Panc1 (cell line): ENCODE data around the gene ALK. TPM values are rescaled to one million over a fixed set of nuclear protein-coding genes. Genes with fewer than 3 reads are reported as not detected.

Source experiments
- ATAC-seq: fragments of 200-7000 bp; cut with Tn5 transposase; 2 replicates; pipeline ENCODE4 v1.9.1; 2020; ENCODE audit warnings: mild to moderate bottlenecking, moderate library complexity
- BruUV-seq: library from RNA; stranded (reverse); fragments of 400-500 nt; replicated peaks from 2 replicates; lab custom pipeline; 2021; lab: Mats Ljungman, UMichigan
- CTCF ChIA-PET: fragments of 300-600 bp; sonication (Branson Sonifier 250); formaldehyde crosslinking; loops from one replicate; lab custom pipeline; 2022; ENCODE audit warnings: antibody characterized with exemption; lab: Charles Lee
- POLR2A ChIA-PET: fragments of 300-600 bp; sonication (Branson Sonifier 250); formaldehyde crosslinking; loops from one replicate; lab custom pipeline; 2022; ENCODE audit warnings: antibody characterized with exemption; lab: Charles Lee
- DNase-seq: peaks from one replicate; pipeline ENCODE4 v3.0.0-alpha.2; 2010; ENCODE audit warnings: low read depth, low spot score
- H3K27ac ChIP-seq: 2 replicates; pipeline ENCODE4 v1.5.1; 2011; ENCODE audit warnings: mild to moderate bottlenecking, low read length, inconsistent platforms
- H3K27me3 ChIP-seq: fragments of 200-500 bp; sonication (Bioruptor generic); 2 replicates; pipeline ENCODE4 v1.6.0; 2014; ENCODE audit warnings: low read length, inconsistent platforms; ENCODE audit not compliant: control insufficient read depth, insufficient read depth
- H3K36me3 ChIP-seq: fragments of 200-500 bp; sonication (Bioruptor generic); 2 replicates; pipeline ENCODE4 v1.5.1; 2014; ENCODE audit warnings: inconsistent platforms, mild to moderate bottlenecking, low read length, moderate library complexity; ENCODE audit not compliant: control insufficient read depth, insufficient read depth
- H3K4me1 ChIP-seq: 2 replicates; pipeline ENCODE4 v1.5.1; 2011; ENCODE audit warnings: inconsistent platforms, mild to moderate bottlenecking, low read length, moderate library complexity; ENCODE audit not compliant: control insufficient read depth, insufficient read depth
- H3K4me3 ChIP-seq, 2 experiments: 2 replicates each; pipeline ENCODE4 v1.5.1; 2011 to 2012; ENCODE audit warnings: low read depth in 2 of 2, low read length in 2 of 2, mild to moderate bottlenecking in 2 of 2, inconsistent platforms in 1 of 2, moderate library complexity in 1 of 2
- H3K9me3 ChIP-seq: fragments of 200-500 bp; sonication (Bioruptor generic); 2 replicates; pipeline ENCODE4 v1.5.1; 2014; ENCODE audit warnings: low read depth, mild to moderate bottlenecking, inconsistent platforms, low read length, moderate library complexity; ENCODE audit not compliant: control insufficient read depth, insufficient read depth
- POLR2AphosphoS5 ChIP-seq: IDR thresholded peaks from 2 replicates; pipeline ENCODE4 v1.6.1; 2012; ENCODE audit warnings: mild to moderate bottlenecking, low read depth, low read length, moderate library complexity
- SIN3A ChIP-seq: IDR thresholded peaks from 2 replicates; pipeline ENCODE4 v1.6.1; 2012; ENCODE audit warnings: low read depth, mild to moderate bottlenecking, low read length, moderate library complexity, borderline replicate concordance; ENCODE audit not compliant: insufficient read depth
- TCF7L2 ChIP-seq: IDR thresholded peaks from 2 replicates; pipeline ENCODE4 v1.6.1; 2011; ENCODE audit warnings: mild to moderate bottlenecking, low read depth, low read length, inconsistent platforms
- in situ Hi-C: cut with HindIII; loops from 2 replicates; pipeline ENCODE4 v1.10.0; 2016; ENCODE audit warnings: low sequenced_read_pairs, low pct_unique_long_range_greater_than_20kb
- intact Hi-C: fragments of 100-400 bp; cut with micrococcal nuclease; formaldehyde crosslinking; loops from one replicate; pipeline ENCODE4 v1.10.0; 2022; ENCODE audit not compliant: unreplicated experiment
- total RNA-seq: library from RNA; stranded (reverse); gene quantifications from one replicate; pipeline ENCODE4 v1.2.1, GENCODE V29; 2021; ENCODE audit not compliant: unreplicated experiment
- TF ChIP-seq, protein P1 (sequence below): fragments of 450-650 bp; IDR thresholded peaks from 2 replicates; pipeline ENCODE4 v1.5.1; 2017; ENCODE audit warnings: mild to moderate bottlenecking
- TF ChIP-seq, protein P2 (sequence below), 2 experiments: IDR thresholded peaks; 2 replicates each; pipeline ENCODE4 v1.6.1; 2011 to 2012; ENCODE audit warnings: low read depth in 2 of 2, control low read depth in 1 of 2, low read length in 1 of 2, mild to moderate bottlenecking in 1 of 2, moderate library complexity in 1 of 2; ENCODE audit not compliant: insufficient read depth in 1 of 2

Gene ALK
- total RNA-seq, 1 experiment from 2014 or later = not detected

DNA sequence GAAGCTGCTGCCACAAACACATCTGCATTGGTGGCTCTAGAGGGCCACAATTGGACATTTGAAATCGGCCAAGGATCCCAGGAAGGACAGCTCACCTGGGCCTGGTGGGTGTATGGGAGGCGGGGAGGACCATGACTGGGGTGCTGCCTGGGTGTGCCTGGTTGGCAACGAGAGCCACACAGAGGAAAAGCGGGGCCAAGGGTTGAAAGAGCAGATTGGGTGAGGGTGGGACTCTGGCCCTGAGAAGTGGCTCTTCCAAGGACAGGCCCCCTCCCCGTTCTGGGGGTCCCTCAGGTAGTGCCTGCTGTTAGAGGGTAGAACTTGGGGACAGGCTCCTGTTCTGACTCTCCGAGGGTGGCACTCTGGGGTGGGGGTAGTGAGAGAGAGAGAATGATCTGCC is 703.3 kb downstream of the ALK start:
- no peak for ATAC-seq
- Histone ChIP-seq H3K36me3 (no peaks in the 10 kb centered on the region), H3K4me3 (no peak overlapping the region), H3K27me3 (no peaks in the 10 kb centered on the region), H3K27ac (no peak overlapping the region), H3K4me1 (no peaks in the 10 kb centered on the region), H3K9me3 (no peaks in the 10 kb centered on the region)
- in situ Hi-C loops (no loop called here), intact Hi-C loops (no loop called here)
- BruUV-seq = no TSS peak
- POLR2A ChIA-PET = no interaction called here
- no peak for DNase-seq
- CTCF ChIA-PET = no interaction called here
- TF ChIP-seq, protein P1, sequence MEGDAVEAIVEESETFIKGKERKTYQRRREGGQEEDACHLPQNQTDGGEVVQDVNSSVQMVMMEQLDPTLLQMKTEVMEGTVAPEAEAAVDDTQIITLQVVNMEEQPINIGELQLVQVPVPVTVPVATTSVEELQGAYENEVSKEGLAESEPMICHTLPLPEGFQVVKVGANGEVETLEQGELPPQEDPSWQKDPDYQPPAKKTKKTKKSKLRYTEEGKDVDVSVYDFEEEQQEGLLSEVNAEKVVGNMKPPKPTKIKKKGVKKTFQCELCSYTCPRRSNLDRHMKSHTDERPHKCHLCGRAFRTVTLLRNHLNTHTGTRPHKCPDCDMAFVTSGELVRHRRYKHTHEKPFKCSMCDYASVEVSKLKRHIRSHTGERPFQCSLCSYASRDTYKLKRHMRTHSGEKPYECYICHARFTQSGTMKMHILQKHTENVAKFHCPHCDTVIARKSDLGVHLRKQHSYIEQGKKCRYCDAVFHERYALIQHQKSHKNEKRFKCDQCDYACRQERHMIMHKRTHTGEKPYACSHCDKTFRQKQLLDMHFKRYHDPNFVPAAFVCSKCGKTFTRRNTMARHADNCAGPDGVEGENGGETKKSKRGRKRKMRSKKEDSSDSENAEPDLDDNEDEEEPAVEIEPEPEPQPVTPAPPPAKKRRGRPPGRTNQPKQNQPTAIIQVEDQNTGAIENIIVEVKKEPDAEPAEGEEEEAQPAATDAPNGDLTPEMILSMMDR = no peak
- TF ChIP-seq POLR2AphosphoS5 = no peak
- TF ChIP-seq, protein P2, sequence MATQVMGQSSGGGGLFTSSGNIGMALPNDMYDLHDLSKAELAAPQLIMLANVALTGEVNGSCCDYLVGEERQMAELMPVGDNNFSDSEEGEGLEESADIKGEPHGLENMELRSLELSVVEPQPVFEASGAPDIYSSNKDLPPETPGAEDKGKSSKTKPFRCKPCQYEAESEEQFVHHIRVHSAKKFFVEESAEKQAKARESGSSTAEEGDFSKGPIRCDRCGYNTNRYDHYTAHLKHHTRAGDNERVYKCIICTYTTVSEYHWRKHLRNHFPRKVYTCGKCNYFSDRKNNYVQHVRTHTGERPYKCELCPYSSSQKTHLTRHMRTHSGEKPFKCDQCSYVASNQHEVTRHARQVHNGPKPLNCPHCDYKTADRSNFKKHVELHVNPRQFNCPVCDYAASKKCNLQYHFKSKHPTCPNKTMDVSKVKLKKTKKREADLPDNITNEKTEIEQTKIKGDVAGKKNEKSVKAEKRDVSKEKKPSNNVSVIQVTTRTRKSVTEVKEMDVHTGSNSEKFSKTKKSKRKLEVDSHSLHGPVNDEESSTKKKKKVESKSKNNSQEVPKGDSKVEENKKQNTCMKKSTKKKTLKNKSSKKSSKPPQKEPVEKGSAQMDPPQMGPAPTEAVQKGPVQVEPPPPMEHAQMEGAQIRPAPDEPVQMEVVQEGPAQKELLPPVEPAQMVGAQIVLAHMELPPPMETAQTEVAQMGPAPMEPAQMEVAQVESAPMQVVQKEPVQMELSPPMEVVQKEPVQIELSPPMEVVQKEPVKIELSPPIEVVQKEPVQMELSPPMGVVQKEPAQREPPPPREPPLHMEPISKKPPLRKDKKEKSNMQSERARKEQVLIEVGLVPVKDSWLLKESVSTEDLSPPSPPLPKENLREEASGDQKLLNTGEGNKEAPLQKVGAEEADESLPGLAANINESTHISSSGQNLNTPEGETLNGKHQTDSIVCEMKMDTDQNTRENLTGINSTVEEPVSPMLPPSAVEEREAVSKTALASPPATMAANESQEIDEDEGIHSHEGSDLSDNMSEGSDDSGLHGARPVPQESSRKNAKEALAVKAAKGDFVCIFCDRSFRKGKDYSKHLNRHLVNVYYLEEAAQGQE (IDR thresholded peaks at IDR 0.05; ENCODE audit: insufficient read depth in 1 of 2, low read depth in 2 of 2, low read length in 1 of 2) = no peak
- TF ChIP-seq TCF7L2 = no peak
- no peak for TF ChIP-seq SIN3A

DNA sequence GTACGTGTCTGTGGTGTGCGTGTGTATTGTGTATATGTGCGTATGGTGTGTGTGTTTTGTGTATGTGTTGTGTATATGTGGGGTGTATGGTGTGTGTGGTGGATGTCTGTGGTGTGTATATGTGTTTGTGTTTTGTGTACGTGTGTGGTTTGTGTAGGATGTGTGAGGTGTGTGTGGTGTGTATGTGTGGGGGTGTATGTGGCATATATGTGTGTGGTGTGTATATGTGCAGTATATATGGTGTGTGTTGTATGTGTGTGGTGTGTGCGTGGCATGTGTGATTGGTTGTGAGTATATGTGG is 704.8 kb downstream of the ALK start:
- POLR2A ChIA-PET = no interaction called here
- no TSS peak for BruUV-seq
- Histone ChIP-seq H3K4me3 (no peak overlapping the region), H3K9me3 (no peaks in the 10 kb centered on the region), H3K36me3 (no peaks in the 10 kb centered on the region), H3K4me1 (no peaks in the 10 kb centered on the region), H3K27ac (no peak overlapping the region), H3K27me3 (no peaks in the 10 kb centered on the region)
- in situ Hi-C loops = no loop called here
- no peak for ATAC-seq
- no peak for DNase-seq
- no peak for TF ChIP-seq POLR2AphosphoS5
- TF ChIP-seq, protein P2 (IDR thresholded peaks at IDR 0.05; ENCODE audit: insufficient read depth in 1 of 2, low read depth in 2 of 2, low read length in 1 of 2) = no peak
- TF ChIP-seq, protein P1 = no peak
- TF ChIP-seq SIN3A = no peak
- TF ChIP-seq TCF7L2 = no peak
- intact Hi-C loops = no loop called here
- CTCF ChIA-PET = no interaction called here
